Stimulated activated CD4-positive, alpha-beta T cell treated with anti-CD3 and anti-CD28 coated beads, Interleukin-12 subunit alpha, Interleukin-12 subunit beta, amount 100 ng/mL, for 24 hours (primary cell): Measurements from ENCODE around the gene MEAK7.

Experiments used
- DNase-seq, 2 experiments: peaks; one replicate each; pipeline ENCODE4 v3.0.0-alpha.2; 2020; ENCODE audit warnings: low read depth in 2 of 2

MEAK7 gene

DNA sequence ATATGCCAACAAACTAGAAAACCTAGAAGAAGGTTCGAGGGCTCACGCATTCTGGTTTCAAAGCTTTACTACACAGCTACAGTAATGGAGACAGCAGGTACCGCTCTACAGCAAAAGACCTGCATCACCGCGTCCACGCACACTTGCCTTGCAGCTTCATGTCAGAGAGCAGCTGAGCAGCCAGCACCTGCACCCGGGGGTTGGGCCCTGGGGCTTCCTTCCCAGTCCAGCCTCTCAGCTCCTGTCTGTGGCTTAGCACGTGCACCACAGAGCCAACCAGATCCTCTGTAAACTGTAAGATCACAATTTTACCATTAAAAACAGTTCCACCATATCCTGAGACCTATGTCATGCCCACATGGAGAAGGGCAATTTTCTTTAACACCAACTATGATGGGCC, 15.3 kb downstream of the MEAK7 start:
- no peak for DNase-seq

GRCh38 chr16:84487358-84487757, 17.1 kb downstream of the MEAK7 start:
- no peak for DNase-seq

- DNase-seq, result no peak
Measured at GRCh38 chr16:84486551-84487235, 17.8 kb downstream of the MEAK7 start.

DNA sequence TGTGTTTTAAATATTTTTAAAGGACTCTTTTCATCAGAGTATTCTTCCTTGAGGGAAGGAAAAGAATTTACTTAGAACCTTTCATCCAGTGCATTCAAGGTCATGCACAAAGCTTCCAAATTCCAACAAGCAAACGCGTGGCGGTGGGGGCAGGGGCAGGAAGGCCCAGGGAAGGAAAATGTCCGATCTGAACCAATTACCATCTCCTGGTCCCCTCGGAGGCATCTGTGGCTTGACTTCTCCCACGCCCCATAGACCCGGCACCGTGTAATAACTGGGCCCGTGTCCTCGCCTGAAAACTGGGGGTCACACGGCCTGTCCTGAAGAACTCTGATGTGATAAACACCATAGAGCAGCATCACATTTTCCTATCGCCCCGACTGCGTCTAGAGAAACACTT, 18.3 kb downstream of the MEAK7 start:
- DNase-seq, result no peak

DNA sequence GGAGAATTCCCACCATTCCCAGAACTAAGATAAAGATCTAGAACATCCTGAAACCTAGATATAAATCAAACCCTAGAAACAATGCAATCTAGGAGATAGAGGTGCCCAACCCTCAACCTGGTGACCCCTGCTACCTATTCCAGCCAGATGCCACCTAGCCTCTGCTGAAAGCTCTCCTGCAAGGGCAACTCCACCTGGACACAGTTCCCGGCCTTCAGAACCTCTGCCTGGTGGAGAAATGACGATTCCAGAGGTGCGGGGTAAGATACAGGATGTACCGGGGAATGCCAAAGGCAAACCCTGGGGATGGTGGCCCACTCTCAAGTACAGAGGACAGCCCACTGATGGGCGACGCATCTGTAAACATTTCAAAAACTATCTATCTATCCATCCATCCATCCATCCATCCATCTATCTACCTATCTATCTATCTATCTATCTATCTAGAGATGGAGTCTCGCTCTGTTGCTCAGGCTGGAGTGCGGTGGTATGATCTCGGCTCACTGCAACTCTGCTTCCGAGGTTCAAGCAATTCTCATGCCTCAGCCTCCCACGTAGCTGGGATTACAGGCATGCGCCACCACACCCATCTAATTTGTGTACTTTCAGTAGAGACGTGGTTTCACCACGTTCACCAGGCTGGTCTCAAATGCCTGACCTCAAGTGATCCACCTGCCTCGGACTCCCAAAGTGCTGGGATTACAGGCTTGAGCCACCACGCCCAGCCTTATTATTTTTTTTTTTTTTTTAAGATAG, 19.0 kb downstream of the MEAK7 start:
- no peak for DNase-seq

DNA sequence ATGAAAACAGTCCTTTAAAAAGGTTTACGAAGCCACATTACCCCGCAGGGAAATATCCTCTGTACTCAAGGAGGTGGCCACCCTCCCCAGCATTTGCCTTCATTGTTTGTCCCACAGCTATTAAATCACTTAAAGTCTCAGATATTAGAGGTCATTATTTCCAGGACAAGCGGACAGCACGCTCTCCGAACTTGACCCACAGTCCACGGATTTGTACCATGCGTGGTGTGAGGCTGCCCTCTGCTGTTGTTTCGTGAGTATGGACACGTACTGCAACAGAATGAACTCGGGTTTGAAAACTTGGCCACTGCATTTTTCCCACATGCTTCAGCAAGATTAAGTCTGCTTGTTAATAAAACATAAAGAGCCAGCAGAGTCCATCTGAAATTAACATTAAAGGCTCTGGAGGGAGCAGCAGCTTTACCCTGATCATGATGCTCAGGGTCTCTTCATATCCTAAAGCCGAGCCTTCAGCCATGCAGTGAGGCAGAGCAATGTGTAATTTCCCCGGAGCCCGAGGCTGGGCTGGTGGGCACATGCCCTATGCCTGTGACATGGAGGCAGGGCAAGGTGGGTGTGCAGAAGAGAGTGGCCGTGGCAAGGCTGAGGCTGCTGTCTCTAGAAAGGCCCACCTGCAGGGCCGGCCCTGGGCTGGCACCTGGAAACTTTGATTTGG, 19.7 kb downstream of the MEAK7 start:
- DNase-seq, result no peak

DNA sequence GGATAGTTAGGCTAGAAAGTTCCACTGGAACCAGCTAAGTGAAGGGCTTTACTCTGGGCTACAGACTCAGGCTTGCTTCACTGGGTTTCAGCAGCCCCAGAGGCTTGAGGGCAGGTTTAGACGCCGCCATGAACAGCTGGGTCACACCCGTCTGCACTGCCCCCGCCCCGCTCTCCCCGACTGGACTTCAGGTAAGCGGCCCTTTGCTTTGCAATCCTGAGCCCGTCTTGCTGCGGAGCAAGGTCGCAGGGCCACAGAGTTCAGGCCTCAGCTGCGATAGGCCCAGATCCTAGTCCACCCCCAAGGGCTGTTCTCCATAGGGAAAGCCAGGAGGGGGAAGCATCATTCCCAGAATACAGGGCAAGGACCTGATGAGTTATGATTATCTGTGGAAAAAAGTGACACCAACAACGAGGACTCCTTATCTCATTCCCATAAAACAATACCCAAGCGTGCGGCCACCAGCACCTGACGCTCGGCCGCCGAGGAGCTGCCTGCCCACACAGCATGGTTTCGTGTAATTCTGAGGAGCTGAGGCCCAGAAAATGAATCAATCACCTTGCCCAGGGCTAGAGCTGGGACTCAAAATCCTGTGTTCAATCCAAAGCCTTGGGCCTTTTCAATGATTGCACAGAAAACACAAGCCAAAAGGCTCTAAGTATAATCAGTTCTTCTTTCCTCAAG, 20.4 kb downstream of the MEAK7 start:
- DNase-seq, result no peak

DNA sequence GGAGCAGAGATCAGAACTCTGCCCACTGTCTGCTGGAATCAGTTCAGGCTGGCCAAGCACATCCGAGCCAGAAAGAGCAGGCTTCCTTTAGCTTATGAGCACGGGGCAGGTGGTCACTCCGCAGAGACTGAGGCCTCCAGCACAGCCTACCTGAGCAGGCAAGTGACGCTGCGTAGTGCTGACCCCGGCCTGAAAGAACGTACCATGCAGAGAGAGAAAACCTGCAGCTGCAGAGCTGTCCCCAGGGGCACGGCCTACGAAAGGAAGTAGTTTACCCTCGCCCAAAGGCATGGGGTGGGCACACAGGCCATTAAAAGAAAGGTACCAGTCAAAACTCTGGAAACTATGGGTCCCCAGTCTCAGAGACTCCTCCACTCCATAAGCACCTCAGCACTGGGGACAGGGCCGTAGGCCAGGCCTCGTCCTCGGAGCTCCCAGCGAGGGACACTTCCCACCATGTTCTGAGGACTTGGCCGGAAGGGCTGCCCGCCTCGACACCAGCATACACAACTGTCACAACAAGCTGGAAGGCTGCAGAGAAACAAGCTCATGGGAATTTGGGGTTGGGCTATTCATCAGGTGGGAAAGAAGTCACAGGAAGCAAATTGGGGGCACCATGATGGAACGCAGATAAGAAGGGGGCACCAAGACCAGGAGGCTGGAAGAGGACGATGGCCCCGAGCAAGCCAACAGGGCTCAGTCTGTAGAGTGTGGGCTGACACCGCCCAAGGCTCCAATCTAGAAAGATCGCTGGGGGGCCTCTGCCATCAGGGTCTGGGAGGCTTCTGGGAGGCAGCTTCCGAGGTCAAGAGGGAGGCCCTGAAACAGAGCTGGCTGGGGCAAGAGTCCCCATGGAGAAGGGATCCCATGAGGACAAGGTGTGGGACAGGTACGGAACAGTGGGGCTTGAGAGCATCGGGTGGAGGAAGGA, 21.2 kb downstream of the MEAK7 start:
- no peak for DNase-seq

GRCh38 chr16:84482001-84482891, 22.2 kb downstream of the MEAK7 start:
- DNase-seq, result no peak

- no peak for DNase-seq
Measured at GRCh38 chr16:84481051-84481735, 23.3 kb downstream of the MEAK7 start.

- DNase-seq, result no peak
Measured at GRCh38 chr16:84479716-84480450, 24.6 kb downstream of the MEAK7 start.

GRCh38 chr16:84478172-84478947, 26.1 kb downstream of the MEAK7 start:
- no peak for DNase-seq

- DNase-seq, result no peak
Measured at GRCh38 chr16:84477661-84478060, 26.8 kb downstream of the MEAK7 start.

GRCh38 chr16:84476401-84476800, 28.1 kb downstream of the MEAK7 start:
- no peak for DNase-seq

GRCh38 chr16:84475643-84476240, 28.7 kb downstream of the MEAK7 start:
- no peak for DNase-seq

DNA sequence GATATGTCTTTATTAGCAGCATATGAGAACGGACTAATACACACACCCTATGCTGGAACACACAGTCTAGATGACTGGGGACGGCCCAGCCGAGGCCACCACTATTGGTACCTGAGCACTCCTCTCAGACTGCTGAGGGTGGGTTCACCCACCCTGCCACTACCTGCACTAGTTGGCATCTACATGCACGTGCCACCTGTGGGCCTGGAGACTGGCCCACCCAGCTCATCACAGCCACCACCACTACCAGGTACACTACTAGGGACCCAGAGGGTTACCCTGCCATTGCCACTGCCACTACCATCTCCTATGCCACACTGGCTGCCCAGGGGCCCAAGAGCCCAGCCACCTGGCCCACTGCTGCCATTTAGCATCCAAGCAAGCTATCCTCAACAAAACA, 32.5 kb downstream of the MEAK7 start:
- no peak for DNase-seq

GRCh38 chr16:84471316-84471715, 33.1 kb downstream of the MEAK7 start:
- no peak for DNase-seq

GRCh38 chr16:84467709-84468108, 36.8 kb downstream of the MEAK7 start:
- DNase-seq, result no peak
